Effector CD4-positive, alpha-beta T cell (primary cell): Measurements from ENCODE around the gene MAP3K6.

Source experiments
- DNase-seq: peaks from one replicate; pipeline ENCODE4 v3.0.0-alpha.2; 2020

Gene MAP3K6

GRCh38 chr1:27356277-27356618 is 10.5 kb downstream of the MAP3K6 start:
- no peak for DNase-seq

GRCh38 chr1:27355683-27356082 is 11.1 kb downstream of the MAP3K6 start:
- no peak for DNase-seq

- DNase-seq, result no peak
Measured at GRCh38 chr1:27353629-27354028, 13.1 kb downstream of the MAP3K6 start.

GRCh38 chr1:27353166-27353565 is 13.6 kb downstream of the MAP3K6 start:
- DNase-seq, result no peak

- DNase-seq, result no peak
Measured at GRCh38 chr1:27351541-27352107, 15.1 kb downstream of the MAP3K6 start.

- no peak for DNase-seq
Measured at GRCh38 chr1:27350663-27351540, 15.9 kb downstream of the MAP3K6 start.

- DNase-seq, result no peak
Measured at GRCh38 chr1:27349784-27350662, 16.7 kb downstream of the MAP3K6 start.

GRCh38 chr1:27348861-27349783 is 17.6 kb downstream of the MAP3K6 start:
- peak; percentile 18 for DNase-seq

GRCh38 chr1:27346991-27347624 is 19.7 kb downstream of the MAP3K6 start:
- DNase-seq, result no peak

- no peak for DNase-seq
Measured at GRCh38 chr1:27346357-27346756, 20.4 kb downstream of the MAP3K6 start.

GRCh38 chr1:27345272-27345671 is 21.5 kb downstream of the MAP3K6 start:
- DNase-seq, result no peak

GRCh38 chr1:27343639-27344025 is 23.1 kb downstream of the MAP3K6 start:
- no peak for DNase-seq

- peak; percentile 69 for DNase-seq
Measured at GRCh38 chr1:27342778-27343638, 23.8 kb downstream of the MAP3K6 start.

- no peak for DNase-seq
Measured at GRCh38 chr1:27342391-27342777, 24.4 kb downstream of the MAP3K6 start.

GRCh38 chr1:27341525-27342252 is 25.1 kb downstream of the MAP3K6 start, which contains the start of gene SYTL1:
SYTL1 (plus strand) TSS chr1:27342022; CDS start chr1:27345335, 3,313 bp downstream.
- peak; percentile 58 for DNase-seq

GRCh38 chr1:27339213-27339612 is 27.5 kb downstream of the MAP3K6 start:
- no peak for DNase-seq

- DNase-seq, result no peak
Measured at GRCh38 chr1:27338751-27339150, 28.0 kb downstream of the MAP3K6 start.

- no peak for DNase-seq
Measured at GRCh38 chr1:27336756-27337155, 30.0 kb downstream of the MAP3K6 start.

- DNase-seq, result no peak
Measured at GRCh38 chr1:27335506-27336422, 31.0 kb downstream of the MAP3K6 start.
